ENCODE results near the gene RNF144B.

GRCh38 chr6:18503593-18504231 lies 116.6 kb downstream of the RNF144B start:
- no peak for TF ChIP-seq POLR2A (IDR thresholded peaks at IDR 0.05)
- TF ChIP-seq, protein P1, sequence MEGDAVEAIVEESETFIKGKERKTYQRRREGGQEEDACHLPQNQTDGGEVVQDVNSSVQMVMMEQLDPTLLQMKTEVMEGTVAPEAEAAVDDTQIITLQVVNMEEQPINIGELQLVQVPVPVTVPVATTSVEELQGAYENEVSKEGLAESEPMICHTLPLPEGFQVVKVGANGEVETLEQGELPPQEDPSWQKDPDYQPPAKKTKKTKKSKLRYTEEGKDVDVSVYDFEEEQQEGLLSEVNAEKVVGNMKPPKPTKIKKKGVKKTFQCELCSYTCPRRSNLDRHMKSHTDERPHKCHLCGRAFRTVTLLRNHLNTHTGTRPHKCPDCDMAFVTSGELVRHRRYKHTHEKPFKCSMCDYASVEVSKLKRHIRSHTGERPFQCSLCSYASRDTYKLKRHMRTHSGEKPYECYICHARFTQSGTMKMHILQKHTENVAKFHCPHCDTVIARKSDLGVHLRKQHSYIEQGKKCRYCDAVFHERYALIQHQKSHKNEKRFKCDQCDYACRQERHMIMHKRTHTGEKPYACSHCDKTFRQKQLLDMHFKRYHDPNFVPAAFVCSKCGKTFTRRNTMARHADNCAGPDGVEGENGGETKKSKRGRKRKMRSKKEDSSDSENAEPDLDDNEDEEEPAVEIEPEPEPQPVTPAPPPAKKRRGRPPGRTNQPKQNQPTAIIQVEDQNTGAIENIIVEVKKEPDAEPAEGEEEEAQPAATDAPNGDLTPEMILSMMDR (IDR thresholded peaks at IDR 0.05 in 4 of 5, conservative IDR thresholded peaks at IDR 0.05 in 1 of 5), result peak; percentile 86 to 94 (median 91)
